ENCODE results near the gene SAP130.

GRCh38 chr2:127942002-127942401 is 85.9 kb downstream of the SAP130 start:
- no peak for TF ChIP-seq POLR2AphosphoS5 (IDR thresholded peaks at IDR 0.05; ENCODE audit: borderline replicate concordance, low read depth, low read length)
- TF ChIP-seq EZH2 (IDR thresholded peaks at IDR 0.05) = no peak
